ENCODE data around the gene BMX.

The BMX gene

DNA sequence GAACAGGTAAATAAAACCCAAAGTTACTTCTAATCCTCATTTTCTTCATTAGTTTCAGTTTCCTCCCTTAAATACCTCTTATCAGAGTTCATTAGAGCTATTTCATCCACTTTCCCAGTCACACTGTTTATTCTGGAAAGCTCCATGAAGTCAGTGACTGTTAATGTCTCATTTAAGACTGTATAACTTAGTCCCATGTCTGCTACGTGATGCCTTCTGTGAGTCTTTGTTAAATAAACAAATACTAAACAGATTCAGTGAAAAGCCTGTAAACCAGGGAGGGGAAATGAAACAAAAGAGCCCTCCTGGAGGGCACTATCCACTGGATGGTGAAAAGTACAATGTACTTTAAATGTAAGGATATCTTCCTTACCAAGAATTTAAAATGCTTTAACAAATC lies 75.4 kb downstream of the BMX start:
- no peak for DNase-seq

- no peak for DNase-seq
Measured at GRCh38 chrX:15579778-15580747, 79.5 kb downstream of the BMX start.

DNA sequence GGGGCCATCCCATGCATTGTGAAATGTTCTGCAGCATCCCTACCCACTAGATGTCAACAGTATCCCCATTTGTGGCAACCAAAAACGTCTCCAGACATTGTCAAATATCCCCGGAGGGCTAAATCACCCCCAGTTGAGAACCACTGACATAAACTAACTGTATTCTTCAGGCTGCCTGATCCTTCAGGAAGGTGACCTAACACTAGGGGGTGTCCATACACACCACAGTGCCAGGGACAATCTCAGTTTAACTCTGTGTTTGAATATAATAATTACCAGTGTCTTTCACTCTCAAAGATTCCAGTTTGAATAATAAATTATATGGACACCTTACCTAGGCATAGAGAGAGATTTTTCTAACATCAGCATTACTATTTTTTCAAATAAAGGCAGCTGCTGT lies 93.8 kb downstream of the BMX start:
- DNase-seq, result no peak

- DNase-seq, result no peak
Measured at GRCh38 chrX:15598026-15598425, 97.4 kb downstream of the BMX start.

DNA sequence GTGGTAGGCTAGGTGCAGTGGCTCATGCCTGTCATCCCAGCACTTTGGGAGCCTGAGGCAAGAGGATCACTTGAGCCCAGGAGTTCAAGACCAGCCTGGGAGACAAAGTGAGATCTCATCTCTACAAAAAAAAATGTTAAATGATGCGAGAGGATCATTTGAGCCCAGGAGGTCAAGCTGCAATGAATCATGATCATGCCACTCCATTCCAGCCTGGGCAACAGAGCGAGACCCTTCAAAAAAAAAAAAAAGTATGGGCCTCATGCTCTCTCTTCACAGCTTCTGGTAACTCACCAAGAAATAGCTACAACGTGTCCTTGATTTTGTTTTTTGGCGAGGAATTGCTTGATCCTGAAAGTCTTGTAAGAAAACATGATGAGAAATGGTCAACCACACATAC lies 98.9 kb downstream of the BMX start:
- DNase-seq, result no peak

DNA sequence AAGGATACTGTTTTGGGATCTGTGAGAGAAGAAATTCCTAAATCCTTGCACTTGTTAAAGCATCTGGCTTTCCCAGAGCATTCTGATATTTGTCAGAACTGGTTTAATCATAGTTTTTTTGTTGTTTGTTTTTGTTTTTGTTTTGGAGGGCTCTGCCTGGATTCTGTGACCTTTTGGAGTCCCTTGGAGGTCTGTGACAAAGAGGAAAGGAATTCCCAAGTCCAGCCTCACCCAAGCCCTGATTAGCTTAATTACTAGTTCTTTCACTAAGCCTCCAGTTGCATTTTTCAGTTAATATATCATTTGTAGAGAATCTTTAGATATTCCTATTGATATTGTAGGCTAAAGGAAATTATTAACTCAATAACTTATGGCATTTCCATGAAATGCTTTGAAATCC lies 99.4 kb downstream of the BMX start:
- no peak for DNase-seq

DNA sequence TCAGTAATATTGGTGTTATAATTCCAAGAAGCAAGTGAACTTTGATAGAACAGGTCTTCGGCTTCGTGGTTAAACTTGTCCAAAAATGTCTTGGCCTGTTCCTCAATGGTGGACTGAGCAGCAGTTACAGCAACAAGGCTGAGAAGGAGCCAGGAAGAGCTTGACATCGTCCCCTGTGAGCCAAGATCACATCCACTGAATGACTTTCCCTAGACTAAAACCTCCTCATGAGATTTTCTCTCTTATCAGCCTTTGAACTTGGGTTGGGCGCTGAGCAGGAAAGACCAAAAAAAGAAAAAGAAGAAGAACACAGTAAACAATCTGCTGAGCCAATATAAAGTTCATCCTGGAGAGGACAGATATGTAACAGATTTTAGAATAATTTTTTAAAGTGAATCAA lies 100.1 kb downstream of the BMX start, which contains the start of gene ACE2:
TSS of gene ACE2 (minus strand) at position 216 of the 400 bp plus-strand sequence. CDS start at position 167, 49 bp downstream.
- DNase-seq, result no peak

GRCh38 chrX:15601932-15602331 lies 101.3 kb downstream of the BMX start:
- no peak for DNase-seq

- no peak for DNase-seq
Measured at GRCh38 chrX:15602761-15603160, 102.2 kb downstream of the BMX start.

DNA sequence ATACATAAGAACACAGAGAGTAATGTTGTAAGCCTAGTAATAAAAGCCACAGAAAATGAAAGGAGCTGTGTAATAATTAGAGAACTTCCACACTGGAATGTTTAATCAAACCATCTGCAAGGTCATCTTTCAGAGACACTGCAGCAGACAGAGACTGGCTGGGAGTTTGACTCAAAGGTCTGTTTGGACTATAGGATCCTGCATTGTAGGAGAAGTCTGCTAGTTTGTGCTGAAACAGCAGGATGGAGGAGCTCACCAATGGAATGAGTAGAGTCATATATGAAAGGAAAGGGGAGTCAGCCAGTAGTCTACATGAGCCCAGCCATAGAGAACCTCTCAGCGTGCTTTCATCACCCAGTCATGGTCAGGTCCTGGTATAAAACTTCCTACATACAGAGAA lies 104.6 kb downstream of the BMX start:
- no peak for DNase-seq
